GM12872 (cell line): Measurements from ENCODE around the gene SOSTDC1.

Experiments
- TF ChIP-seq, protein P1 (sequence below): IDR thresholded peaks from 3 replicates; pipeline ENCODE4 v1.5.1; 2011; ENCODE audit warnings: low read depth, mild to moderate bottlenecking, low read length, moderate library complexity; ENCODE audit not compliant: insufficient read depth

SOSTDC1 gene

DNA sequence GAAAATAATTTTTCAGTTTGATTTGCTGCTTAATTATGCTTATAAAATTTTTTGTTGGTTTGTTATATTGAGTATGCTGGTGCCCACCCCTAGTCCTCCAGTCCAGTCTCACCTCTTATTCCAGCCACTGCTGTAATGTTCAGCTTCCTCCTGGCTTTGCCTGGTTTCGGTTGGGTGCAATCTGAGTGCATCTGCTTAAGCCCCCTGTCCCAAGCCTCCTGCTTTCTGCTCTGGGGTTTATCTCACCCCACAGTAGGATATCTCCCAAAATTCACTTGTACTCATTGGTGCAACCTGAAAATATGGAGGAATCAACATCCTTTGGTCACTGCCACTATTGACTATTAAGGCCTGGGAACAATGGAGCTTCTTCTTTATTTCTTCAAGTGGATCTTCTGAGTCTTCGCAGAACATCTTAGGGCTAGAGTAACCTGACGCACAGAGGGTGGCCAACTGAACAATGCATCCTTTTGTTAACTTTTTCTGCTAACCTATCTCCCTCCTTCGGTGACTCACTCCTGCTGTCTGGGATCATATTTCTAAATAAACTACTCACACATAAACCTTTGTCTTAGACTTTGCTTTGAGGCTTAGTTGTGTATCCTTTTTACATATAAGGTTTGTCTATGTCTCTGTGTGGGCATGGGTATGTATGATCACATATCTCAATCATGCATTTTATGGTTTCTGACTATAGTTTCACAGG lies 19.1 kb upstream of the SOSTDC1 start:
- TF ChIP-seq, protein P1, sequence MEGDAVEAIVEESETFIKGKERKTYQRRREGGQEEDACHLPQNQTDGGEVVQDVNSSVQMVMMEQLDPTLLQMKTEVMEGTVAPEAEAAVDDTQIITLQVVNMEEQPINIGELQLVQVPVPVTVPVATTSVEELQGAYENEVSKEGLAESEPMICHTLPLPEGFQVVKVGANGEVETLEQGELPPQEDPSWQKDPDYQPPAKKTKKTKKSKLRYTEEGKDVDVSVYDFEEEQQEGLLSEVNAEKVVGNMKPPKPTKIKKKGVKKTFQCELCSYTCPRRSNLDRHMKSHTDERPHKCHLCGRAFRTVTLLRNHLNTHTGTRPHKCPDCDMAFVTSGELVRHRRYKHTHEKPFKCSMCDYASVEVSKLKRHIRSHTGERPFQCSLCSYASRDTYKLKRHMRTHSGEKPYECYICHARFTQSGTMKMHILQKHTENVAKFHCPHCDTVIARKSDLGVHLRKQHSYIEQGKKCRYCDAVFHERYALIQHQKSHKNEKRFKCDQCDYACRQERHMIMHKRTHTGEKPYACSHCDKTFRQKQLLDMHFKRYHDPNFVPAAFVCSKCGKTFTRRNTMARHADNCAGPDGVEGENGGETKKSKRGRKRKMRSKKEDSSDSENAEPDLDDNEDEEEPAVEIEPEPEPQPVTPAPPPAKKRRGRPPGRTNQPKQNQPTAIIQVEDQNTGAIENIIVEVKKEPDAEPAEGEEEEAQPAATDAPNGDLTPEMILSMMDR, result no peak

- TF ChIP-seq, protein P1, result no peak
These were observed 14.1 kb upstream of the SOSTDC1 start for GRCh38 chr7:16479591-16479990.

- TF ChIP-seq, protein P1, result no peak
These were observed 13.6 kb upstream of the SOSTDC1 start for GRCh38 chr7:16479161-16479560.

GRCh38 chr7:16471933-16472332 lies 6.4 kb upstream of the SOSTDC1 start:
- TF ChIP-seq, protein P1, result no peak

DNA sequence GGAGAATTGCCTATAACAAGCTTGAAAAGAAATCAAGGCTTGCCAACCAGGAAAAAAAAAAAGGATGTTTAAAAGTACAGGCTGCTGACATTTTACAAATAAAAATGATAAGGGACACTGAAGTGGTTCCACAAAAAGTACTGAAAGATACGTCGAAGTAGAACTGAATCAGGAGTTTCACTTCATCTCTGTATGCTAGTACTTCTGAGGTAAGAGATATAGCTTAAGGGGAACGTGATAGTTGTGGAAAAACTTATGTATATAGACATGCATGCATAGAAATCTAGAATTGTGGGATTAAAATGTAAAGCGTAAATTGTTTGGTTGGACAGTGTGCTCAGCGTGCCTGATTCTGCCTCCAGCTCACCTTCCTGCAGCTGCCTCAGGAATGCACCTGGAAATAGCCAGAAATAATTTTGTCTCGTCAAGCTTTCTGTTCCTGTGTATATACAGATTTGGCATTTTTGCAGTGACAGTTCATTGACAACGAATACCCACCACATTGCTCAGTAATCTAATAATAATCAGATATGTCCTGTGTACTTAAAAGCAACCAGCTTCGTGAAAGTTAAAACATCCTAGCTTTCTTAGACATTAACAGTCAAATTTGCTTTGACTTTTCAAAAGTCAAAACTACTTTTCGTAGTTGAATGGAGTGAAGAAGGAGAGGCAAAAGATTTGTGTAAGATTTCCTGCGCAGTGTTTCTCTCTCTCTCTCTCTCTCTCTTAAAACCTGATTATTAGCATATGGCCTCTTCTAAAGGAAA lies 1.4 kb downstream of the SOSTDC1 start:
- TF ChIP-seq, protein P1, result no peak

DNA sequence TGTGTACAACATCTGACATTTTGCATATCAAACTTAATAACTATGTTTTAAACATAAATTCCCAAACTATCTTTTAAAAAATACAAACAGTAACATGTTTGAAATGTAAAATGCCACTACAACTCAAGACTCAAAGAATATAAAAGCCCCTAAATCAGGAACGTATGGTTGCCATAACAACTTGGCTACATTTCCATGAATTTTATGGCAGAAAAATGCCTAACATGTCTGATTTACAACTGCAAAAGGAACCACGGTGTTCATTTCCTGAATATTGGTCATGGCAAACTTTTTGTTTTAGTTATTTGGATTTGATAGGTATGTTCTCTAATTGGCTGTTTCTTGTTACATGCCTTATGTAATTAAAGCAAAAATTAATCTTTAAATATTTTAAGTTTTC lies 2.0 kb downstream of the SOSTDC1 start:
- TF ChIP-seq, protein P1, result no peak

- TF ChIP-seq, protein P1, result no peak
These were observed 3.1 kb downstream of the SOSTDC1 start for GRCh38 chr7:16462431-16462889.
